HG03439 (cell line): ENCODE measurements around the gene AVPR1B.
"Not testable (repeated sequence)": the region's sequence is repeated elsewhere in the genome, so short reads cannot be mapped to it uniquely, and the experiment has no call there.

Experiments
- ATAC-seq: cut with Tn5 transposase; IDR thresholded peaks from one replicate; pipeline ENCODE4 v1.9.1; 2021; ENCODE audit warnings: mild to moderate bottlenecking, moderate library complexity; ENCODE audit not compliant: unreplicated experiment

The AVPR1B gene

DNA sequence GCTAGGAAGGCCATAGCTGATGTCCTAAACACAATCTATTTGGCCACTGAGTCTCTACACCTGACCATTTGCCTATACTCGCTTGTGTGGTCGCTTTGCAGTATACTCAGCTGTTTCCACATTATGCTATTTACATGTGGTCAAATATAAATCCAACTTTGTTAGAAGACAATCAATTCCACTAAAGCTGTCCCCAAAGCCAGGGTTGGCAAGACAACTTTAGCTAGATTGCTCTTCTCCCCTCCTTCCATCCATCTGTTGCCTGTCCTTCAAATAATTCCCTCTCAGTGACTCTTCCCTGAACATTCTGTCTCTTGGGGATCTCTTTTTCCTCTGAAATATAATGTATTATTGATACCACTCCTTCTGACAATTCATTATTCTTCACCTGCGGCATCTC, 30.1 kb downstream of the AVPR1B start:
- ATAC-seq, result no peak

DNA sequence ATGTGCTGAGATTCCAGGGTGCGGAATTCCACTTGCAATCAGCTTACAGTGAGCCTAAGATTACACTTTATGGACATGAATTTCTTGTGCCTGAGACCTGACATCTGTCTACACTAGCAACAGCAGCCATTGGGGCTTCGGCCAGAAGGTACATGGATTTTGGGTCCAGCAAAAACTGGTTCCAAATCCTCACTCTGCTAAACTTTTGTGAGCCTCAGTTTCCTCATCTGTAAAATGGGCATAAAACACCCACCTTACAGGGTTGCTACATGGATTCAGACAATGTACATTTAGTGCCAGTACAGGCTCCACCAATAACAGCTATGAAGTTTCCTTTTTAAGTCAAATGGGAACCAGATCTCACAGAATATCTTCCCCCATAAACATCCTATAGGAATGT, 33.4 kb downstream of the AVPR1B start:
- no peak for ATAC-seq

- ATAC-seq, result no peak
Measured at GRCh38 chr1:206082831-206083695, 34.1 kb downstream of the AVPR1B start.

GRCh38 chr1:206081856-206082255, 35.3 kb downstream of the AVPR1B start:
- no peak for ATAC-seq

GRCh38 chr1:206080026-206080820, 37.0 kb downstream of the AVPR1B start:
- no peak for ATAC-seq

DNA sequence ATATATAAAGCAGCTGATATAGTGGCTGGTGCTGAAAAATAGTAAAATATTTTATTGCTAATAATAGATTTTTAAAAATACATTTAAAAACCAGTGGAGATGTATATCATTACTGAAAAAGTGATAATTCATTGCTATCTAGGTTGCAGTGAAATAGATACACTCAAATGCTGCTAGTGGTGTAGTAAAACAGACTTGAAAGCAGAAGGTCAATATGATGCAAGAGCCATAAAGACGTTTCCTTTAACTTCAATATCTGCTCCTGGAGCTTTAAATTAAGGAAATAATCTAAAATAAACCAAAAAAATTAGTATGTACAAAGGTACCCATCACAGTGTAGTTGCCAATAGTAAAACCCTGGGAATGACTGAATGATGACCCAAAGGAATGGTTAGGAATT, 38.1 kb downstream of the AVPR1B start:
- ATAC-seq, result no peak

DNA sequence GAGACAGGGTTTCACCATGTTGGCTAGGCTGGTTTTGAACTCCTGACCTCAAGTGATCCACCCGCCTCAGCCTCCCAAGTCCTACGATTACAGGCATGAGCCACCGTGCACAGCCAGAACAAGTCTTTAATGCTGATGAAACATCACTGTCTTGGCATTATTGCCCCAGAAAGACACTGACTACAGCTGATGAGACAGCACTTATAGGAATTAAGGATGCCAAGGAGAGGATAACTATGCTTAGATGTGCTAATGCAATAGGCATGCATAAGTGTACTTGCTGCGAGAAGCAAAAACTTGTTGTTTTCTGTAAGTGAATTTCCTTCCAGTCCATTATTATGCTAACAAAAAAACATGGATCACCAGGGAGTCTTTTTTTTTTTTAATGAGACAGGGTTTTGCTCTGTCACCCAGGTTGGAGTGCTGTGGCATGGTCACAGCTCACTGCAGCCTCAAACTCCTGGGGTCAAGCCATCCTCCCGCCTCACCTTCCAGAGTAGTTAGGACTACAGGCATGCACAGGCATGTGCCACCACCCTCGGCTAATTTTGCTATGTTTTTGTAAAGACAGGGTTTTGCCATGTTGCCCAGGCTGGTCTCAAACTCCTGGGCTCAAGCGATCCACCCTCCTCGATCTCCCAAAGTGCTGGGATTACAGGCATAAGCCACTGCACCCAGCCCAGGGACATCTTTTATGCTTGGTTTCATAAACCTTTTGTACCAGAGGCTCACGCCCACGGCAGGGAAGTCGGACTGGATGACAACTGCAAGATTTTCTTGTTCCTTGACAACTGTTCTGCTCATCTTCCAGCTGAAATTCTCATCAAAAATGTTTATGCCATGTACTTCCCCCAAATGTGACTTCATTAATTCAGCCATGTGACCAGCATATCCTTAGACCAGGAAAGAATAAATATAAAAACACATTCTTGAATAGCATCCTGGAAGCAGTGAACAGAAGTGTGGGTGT, 41.1 kb downstream of the AVPR1B start:
- no peak for ATAC-seq

- no peak for ATAC-seq
Measured at GRCh38 chr1:206074839-206075238, 42.3 kb downstream of the AVPR1B start.

DNA sequence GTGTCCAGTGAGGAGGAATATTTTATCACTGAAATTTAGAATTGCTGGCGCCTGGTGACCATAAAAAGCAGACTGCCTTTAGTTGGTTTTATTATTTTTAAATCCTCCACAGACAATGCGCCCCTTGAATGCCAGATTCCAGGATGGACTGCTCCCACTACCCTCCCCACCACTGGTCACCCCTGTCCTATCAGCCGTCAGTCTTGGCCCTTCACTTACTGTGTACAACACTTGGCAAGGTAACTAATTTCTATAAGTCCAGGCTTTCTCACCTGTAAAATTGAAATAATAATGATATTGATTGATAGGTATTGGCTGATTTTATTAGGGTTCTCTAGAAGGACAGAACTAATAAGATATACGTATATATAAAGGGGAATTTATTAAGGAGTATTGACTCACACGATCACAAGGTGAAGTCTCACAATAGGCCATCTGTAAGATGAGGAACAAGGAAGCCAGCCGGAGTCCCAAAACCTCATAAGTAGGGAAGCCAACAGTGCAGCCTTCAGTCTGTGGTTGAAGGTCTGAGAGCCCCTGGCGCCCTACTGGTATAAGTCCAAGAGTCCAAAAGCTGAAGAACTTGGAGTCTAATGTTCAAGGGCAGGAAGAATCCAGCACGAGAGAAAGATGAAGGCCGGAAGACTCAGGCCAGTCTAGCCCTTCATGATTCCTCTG, 46.4 kb downstream of the AVPR1B start:
- ATAC-seq, result no peak

- no peak for ATAC-seq
Measured at GRCh38 chr1:206068314-206068713, 48.9 kb downstream of the AVPR1B start.

DNA sequence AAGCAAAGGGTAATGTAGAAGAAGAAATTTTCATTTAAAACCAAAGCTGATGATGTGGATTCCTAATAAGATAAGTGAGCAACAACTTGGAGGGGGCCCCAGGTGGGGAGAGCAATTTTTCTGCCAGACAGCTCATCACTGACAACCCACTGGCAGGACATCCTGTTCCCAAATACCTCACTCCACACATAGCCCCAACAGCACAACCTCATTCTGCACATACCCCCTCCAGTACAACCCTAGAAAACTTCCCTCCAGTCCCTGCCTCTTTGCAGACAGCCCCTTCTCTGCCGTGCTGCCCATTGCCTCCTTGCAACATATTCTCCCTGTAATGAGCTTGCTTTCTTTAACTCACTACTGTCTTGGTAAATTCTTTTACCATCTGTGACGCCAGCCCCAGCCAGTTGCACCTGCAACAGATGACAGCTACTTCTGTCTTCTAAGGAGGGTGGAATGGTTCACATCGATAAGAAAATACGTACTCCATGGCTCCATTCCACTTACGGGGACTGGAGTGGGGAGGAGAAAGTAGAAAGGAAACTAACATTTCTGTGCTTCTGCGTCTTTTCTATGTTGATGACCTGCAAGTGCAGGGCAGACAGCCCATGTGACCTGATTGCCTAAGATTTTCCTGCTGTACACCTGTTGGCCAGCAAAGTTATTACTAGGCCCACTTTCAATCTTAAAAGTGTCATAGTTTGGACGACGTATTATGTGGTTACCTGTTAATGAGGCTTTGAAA, 49.5 kb downstream of the AVPR1B start:
- no peak for ATAC-seq

DNA sequence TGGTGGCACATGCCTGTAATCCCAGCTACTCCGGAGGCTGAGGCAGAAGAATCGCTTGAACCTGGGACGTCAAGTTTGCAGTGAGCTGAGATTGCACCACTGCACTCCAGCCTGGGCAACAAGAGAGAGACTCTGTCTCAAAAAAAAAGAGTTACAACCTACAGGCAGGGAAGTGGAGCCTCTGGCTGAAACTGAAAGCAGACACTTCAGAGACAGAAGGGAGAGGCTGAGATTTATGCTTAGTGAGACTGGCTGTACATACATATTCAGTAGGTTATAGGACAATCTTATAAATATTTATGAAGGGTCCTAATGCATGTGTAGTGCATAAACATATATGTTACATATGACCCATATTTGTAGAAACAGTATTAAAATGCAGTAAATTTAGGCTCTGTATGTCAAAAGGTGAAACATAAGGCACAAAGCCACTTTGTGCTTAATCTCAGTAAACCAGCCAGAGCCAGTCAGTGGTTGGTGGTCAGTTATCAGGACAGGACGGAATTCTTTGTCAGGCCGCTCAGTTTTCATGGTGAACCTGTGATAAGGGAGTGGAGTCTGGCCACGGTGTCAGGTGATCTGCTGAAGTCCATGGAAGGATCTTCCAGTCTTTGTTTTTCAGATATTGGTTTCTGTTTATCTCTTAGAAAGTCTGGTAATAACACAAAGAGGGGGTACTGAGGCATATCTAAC, 50.6 kb downstream of the AVPR1B start:
- peak; percentile 84 for ATAC-seq

DNA sequence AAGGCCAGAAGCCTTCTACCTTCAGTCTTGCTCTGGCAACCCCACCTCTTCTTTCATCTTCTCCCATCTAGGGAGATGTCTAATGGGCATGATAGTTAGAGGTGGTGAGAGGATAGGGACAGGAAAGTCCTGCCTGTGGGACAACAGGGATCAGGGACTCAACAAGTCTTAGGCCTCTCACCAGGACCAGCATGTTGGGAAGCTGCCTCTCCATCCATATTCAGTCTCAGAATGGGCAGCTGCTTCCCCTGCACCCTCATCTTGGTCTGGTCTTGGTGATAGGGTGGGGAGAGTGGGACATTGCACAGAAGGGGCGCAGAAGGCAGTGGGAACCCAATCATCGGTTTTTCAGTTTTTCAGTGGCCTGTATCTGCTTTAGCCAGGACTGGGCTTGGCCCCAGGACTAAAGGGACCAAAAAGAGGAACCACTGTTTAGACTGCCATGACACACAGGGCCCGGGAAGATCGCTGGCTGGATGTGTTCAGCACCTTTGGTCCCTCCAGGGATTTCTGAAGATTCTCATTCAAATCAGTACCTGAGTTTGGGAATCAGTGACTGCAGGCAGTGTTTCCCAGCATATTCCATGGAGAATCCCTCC, 51.5 kb downstream of the AVPR1B start:
- ATAC-seq, result no peak

DNA sequence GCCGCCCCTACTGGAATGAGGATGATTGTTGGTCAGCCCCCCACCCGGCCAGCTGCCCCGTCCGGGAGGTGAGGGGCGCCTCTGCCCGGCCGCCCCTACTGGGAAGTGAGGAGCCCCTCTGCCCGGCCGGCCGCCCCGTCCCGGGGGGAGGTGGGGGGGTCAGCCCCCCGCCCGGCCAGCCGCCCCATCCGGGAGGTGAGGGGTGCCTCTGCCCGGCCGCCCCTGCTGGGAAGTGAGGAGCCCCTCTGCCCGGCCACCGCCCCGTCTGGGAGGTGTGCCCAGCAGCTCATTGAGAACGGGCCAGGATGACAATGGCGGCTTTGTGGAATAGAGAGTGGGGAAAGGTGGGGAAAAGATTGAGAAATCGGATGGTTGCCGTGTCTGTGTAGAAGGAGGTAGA, 52.7 kb downstream of the AVPR1B start:
- not testable (repeated sequence) for ATAC-seq

DNA sequence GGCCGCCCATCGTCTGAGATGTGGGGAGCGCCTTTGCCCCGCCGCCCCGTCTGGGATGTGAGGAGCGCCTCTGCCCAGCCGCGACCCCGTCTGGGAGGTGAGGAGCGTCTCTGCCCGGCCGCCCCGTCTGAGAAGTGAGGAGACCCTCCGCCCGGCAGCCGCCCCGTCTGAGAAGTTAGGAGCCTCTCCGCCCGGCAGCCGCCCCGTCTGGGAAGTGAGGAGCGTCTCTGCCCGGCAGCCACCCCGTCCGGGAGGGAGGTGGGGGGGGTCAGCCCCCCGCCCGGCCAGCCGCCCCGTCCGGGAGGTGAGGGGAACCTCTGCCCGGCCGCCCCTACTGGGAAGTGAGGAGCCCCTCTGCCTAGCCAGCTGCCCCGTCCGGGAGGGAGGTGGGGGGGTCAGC, 53.2 kb downstream of the AVPR1B start:
- ATAC-seq, result not testable (repeated sequence)

GRCh38 chr1:206062464-206062863, 54.7 kb downstream of the AVPR1B start:
- no peak for ATAC-seq

GRCh38 chr1:206060844-206061243, 56.3 kb downstream of the AVPR1B start:
- no peak for ATAC-seq
